Colonic mucosa (tissue), 4 donors: ENCODE results near the gene ANKRD12. TPM values are rescaled to one million over a fixed set of nuclear protein-coding genes. Genes with fewer than 3 reads are reported as not detected.

Experiments used
- DNase-seq: peaks from one replicate; pipeline ENCODE4 v3.0.0-alpha.2; 2020
- H3K27ac ChIP-seq: fragments of 200-600 bp; one replicate; pipeline ENCODE4 v1.8.0; 2021
- H3K27me3 ChIP-seq: fragments of 200-600 bp; one replicate; pipeline ENCODE4 v1.8.0; 2021
- H3K36me3 ChIP-seq: fragments of 200-600 bp; one replicate; pipeline ENCODE4 v1.8.0; 2021
- H3K4me1 ChIP-seq: fragments of 200-600 bp; one replicate; pipeline ENCODE4 v1.8.0; 2021; ENCODE audit warnings: mild to moderate bottlenecking
- H3K4me3 ChIP-seq: fragments of 200-600 bp; one replicate; pipeline ENCODE4 v1.8.0; 2021
- H3K9ac ChIP-seq, 2 donors: one replicate each; pipeline ENCODE4 v1.7.0; 2013; ENCODE audit warnings: control low read depth in 2 of 2, low read depth in 2 of 2, low read length in 2 of 2
- H3K9me3 ChIP-seq: fragments of 200-600 bp; one replicate; pipeline ENCODE4 v1.8.0; 2021
- CTCF ChIP-seq: fragments of 200-600 bp; IDR thresholded peaks from one replicate; pipeline ENCODE4 v1.8.0; 2022; ENCODE audit warnings: antibody characterized with exemption, mild to moderate bottlenecking
- intact Hi-C: fragments of 100-400 bp; cut with DNase I; formaldehyde crosslinking; loops from one replicate; pipeline ENCODE4 v1.14.1; 2022
- total RNA-seq, 2 donors: library from RNA; stranded (reverse); fragmentation: NEBNext Ultra II Directional in 1 of 2; extraction: Animal tissue kit (Norgen Biotek cat#: 25700) in 1 of 2; gene quantifications; one replicate each; pipeline ENCODE4 v1.2.1, GENCODE V29; 2021
- donor health status: healthy.
- donor health status: DM: no; HTN: no; CAD: no.
- donor health status: DM: no; HTN: no; CAD: no.

Gene ANKRD12
- total RNA-seq, 2 donors from 2014 or later: 27.9 to 55.7 TPM

DNA sequence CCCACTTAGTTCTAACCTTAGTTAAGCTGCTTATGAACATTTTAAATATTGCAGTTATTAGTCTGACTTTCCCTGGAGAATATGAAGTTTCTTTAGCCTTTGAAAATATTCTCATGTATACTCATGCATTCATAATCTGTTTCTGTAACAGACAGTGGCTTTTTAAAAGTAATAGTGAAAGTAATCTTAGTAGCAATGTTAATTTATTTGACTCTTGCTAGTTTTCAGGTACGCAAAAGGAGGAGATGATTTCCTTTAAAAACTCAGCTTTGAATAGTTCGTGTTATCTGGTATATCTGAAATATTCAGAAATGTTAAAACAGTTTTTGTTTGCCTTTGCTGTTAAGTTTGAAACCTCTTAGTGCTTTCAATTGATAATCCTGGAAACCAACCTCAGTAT, 3.8 kb downstream of the ANKRD12 start:
- H3K27me3 ChIP-seq: no peaks in the 10 kb centered on the region
- intact Hi-C loops: loop anchor here (10.0 kb wide), 1 partner anchor 486 kb away; no protein-coding TSS in a partner anchor
- H3K4me1 ChIP-seq: peaks cover 11% of the 10 kb centered on the region
- DNase-seq: no peak
- H3K9me3 ChIP-seq: no peaks in the 10 kb centered on the region
- no peak overlapping the region for H3K9ac ChIP-seq
- no peak overlapping the region for H3K4me3 ChIP-seq
- no peak overlapping the region for H3K27ac ChIP-seq
- no peaks in the 10 kb centered on the region for H3K36me3 ChIP-seq
- TF ChIP-seq CTCF: no peak

DNA sequence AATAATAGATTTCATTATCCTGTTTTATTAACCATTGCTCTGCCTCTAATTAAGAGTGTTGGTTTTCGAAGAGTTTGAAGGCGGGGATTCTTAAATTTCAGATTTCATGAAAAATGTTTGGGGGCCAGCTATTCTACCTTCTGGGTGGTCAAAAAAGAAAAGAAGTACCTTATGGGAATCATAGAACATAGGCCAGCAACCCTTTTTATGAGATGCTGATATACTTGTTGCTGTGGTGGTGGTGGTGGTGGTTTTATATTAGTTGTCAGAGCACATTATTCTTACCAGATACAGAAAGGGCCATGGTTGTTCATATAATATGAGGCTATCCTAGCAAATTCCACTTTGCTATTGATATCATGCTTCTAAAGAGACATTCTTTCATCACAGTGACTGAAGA, 4.4 kb downstream of the ANKRD12 start:
- no peak overlapping the region for H3K9ac ChIP-seq
- no peaks in the 10 kb centered on the region for H3K36me3 ChIP-seq
- no peaks in the 10 kb centered on the region for H3K27me3 ChIP-seq
- no peak for TF ChIP-seq CTCF
- H3K27ac ChIP-seq: no peak overlapping the region
- intact Hi-C loops: loop anchor here (10.0 kb wide), 1 partner anchor 486 kb away; no protein-coding TSS in a partner anchor
- no peak overlapping the region for H3K4me3 ChIP-seq
- H3K4me1 ChIP-seq: peaks cover 11% of the 10 kb centered on the region
- H3K9me3 ChIP-seq: no peaks in the 10 kb centered on the region
- DNase-seq: no peak

GRCh38 chr18:9146224-9146623, 9.6 kb downstream of the ANKRD12 start:
- Histone ChIP-seq H3K27me3 (no peaks in the 10 kb centered on the region), H3K4me1 (peaks cover 11% of the 10 kb centered on the region), H3K27ac (no peak overlapping the region), H3K4me3 (no peak overlapping the region), H3K36me3 (no peaks in the 10 kb centered on the region), H3K9me3 (no peaks in the 10 kb centered on the region), H3K9ac (no peak overlapping the region)
- TF ChIP-seq CTCF: no peak
- intact Hi-C loops: loop anchor here (10.0 kb wide), 1 partner anchor 491 kb away; no protein-coding TSS in a partner anchor
- DNase-seq: no peak

DNA sequence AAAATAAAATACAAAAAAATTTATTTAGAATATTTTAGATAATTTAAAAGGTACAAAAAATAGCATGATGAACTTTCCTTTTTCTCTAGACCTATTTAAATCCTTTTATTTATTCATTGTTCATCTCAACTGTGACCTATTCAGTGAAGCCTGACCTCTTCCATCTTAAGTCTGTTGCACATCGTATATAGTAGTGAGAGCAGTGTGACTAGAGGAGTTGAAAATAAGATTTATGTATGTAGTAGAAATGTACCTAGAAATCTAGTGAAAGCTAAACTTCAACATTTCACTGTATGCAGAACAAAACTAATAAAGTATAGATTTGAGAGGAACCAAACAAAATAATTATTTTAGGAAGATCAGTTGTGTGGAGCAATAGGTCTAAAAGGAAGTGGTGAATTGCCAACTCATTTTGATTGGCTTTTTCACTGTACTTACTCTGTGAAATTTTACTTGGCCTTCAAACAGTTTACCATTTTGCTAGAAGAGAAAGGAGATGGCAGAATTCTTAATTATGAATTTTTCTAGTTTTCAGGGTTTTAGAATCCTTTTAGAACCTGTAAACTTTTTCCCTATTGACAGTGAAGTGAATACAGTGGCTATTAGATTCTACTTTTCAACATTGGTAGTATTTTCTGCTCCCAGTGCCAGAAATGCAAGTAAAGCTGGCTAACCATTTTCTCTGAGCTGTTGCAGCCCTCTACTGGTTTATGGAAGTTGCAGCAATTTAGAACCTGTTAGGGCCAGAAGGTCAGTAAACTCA, 11.0 kb downstream of the ANKRD12 start:
- Histone ChIP-seq H3K27ac (peak overlapping the region; percentile 13), H3K36me3 (no peaks in the 10 kb centered on the region), H3K9ac (no peak overlapping the region), H3K9me3 (no peaks in the 10 kb centered on the region), H3K4me1 (peaks cover 5% of the 10 kb centered on the region), H3K27me3 (no peaks in the 10 kb centered on the region), H3K4me3 (no peak overlapping the region)
- DNase-seq: peak; percentile 43
- intact Hi-C loops: loop anchor here (2.0 to 10.0 kb wide), 2 partner anchors 75 to 493 kb away; no protein-coding TSS in a partner anchor
- TF ChIP-seq CTCF: peak; percentile 64

DNA sequence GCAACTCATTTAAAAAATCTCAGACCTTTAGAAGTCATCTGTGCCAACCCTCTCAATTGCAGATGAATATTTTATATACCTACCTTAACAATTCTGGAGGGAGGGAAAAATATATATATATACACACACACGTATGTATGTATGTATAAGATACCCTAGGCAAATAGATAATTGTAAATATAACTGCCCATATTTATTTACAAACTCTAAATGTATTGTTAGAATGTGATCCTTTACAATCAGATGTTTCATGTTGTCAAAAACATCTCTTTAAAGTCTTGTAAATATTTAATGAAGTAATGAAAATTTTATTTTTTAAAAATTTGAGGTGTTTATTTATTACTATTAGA, 11.6 kb downstream of the ANKRD12 start:
- Histone ChIP-seq H3K9me3 (no peaks in the 10 kb centered on the region), H3K4me3 (no peak overlapping the region), H3K36me3 (no peaks in the 10 kb centered on the region), H3K9ac (no peak overlapping the region), H3K27ac (peak overlapping the region; percentile 13), H3K27me3 (no peaks in the 10 kb centered on the region), H3K4me1 (peaks cover 5% of the 10 kb centered on the region)
- intact Hi-C loops: loop anchor here (2.0 to 10.0 kb wide), 2 partner anchors 75 to 493 kb away; no protein-coding TSS in a partner anchor
- no peak for DNase-seq
- TF ChIP-seq CTCF: peak; percentile 7
